HS-27A (cell line): ENCODE measurements around the gene DYSF.

Experiments used
- DNase-seq: peaks from one replicate; pipeline ENCODE4 v3.0.0-alpha.2; 2012; ENCODE audit warnings: low read depth, missing footprints

The DYSF gene

GRCh38 chr2:71693286-71694270 is 240.2 kb downstream of the DYSF start:
- no peak for DNase-seq

DNA sequence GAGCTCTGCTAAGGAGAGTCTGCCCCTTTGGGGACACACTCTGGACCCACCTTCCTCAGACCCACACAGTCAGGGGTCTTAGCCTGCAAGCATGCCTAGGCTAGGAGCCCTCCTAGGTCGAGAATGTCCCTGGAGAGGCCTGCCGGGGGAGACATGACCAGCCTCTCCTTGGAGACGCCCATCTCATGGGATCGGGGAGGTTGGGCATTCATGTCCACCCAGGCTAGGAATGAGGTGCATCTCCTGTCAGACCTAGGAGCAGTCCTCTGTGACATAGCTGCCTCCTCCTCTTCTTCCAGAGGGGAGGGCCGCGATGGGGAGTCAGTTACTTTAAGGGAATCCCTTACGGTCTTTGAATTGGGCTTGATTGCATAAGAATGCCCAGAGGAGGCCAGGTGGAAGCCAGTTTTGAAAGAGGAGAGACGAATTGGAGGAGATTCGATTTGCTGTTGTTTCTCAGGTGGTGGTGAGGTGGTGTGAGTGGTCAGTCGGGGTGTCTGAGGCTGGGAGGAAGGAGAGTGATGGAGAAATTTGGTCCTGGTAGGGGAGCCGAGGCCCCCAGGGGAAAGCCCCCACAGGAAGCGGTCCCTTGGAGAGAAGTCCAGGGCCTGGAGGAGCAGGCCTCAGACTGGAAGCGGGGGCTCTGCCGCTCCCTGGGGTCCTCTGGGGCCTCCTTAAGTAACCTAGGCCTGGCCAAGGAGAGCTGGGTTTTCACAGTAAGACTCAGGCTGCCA is 241.3 kb downstream of the DYSF start:
- no peak for DNase-seq

DNA sequence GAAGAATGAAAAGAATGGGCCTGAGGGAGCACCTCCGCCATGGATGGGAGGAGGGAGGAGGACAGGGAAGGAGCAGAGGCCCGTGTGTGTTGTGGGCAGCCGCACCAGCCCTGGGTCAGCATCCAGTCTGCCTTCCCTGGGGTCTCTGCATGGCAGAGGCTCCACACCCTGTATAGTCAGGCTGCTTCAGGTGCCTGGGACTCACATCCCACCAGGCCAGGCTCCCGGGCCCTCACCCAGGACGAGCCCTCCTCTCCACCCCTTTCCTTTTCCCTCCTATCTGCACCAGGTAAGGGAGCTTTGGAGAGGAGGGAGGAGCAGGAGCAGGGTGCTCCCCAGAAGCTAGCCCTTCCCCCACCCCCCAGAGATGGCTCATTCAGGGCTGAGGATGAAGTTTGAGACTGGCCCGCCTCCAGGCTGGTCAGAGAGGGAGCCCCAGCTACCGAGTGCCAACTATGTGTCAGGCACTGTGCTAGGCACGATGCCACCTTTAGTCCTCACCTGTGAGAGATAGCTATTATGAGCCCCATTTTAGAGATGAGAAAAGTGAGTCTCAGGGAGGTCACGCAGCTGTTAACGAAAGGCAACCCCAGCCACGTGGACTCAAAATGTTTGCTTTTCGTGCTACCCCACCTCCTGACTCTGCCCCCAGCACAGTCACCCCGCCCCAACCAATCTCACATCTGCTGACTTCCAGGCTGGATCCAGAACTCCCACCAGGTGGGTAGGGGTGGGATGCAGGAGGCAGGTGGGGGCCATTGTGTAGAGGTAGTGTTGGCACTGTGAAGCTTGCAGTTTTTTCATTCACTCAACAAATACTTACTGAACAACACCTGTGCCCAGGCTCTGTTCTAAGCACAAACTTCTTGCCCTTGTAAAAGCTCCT is 242.1 kb downstream of the DYSF start:
- no peak for DNase-seq

- DNase-seq, result no peak
Measured at GRCh38 chr2:71696381-71696780, 243.0 kb downstream of the DYSF start.

DNA sequence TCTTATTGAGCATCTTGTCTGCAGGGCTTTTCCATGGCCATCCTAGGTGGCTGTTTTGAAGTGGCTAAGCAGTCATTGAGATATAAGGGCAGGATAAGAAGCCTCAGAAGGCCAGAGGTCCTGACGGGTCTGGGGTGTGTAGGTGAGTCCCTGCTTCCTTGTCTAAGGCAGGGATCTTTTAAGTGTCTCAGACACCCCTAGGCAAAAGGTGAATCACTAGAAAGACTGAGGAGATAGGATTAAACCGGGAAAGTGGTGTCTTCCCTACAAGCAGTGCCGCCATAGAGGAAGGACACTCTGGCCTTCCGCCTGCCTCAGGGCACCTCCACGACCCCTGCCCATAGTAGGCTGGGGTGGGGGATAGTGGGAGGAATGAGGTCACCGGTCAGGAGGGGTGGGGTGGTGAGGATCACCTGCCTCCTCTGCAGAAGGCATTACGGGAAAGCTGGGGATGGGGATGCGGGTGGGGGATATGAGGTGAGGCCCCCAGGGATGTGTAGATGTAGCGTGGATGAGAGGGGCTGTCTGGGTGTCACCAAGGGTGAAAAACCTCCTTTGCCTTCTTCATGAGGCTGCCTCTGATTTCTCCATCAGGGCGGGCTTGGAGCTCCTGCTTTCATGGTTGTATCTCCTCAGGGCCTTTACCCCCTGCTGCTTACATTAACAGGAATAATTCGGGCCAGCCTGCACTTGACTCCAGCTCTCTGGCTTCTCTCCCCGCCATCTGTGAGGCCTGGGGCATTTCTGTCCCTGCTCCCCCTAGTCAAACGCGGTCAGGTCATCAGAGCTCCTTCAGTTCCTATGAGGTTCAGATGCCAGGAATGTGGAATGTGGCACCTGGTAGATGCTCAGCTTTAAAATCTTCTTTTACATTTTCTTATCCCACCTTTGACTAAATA is 244.0 kb downstream of the DYSF start:
- DNase-seq, result no peak

- DNase-seq, result no peak
Measured at GRCh38 chr2:71699428-71699827, 246.1 kb downstream of the DYSF start.

GRCh38 chr2:71700041-71700657 is 246.8 kb downstream of the DYSF start:
- no peak for DNase-seq

- DNase-seq, result no peak
Measured at GRCh38 chr2:71700658-71701397, 247.5 kb downstream of the DYSF start.

DNA sequence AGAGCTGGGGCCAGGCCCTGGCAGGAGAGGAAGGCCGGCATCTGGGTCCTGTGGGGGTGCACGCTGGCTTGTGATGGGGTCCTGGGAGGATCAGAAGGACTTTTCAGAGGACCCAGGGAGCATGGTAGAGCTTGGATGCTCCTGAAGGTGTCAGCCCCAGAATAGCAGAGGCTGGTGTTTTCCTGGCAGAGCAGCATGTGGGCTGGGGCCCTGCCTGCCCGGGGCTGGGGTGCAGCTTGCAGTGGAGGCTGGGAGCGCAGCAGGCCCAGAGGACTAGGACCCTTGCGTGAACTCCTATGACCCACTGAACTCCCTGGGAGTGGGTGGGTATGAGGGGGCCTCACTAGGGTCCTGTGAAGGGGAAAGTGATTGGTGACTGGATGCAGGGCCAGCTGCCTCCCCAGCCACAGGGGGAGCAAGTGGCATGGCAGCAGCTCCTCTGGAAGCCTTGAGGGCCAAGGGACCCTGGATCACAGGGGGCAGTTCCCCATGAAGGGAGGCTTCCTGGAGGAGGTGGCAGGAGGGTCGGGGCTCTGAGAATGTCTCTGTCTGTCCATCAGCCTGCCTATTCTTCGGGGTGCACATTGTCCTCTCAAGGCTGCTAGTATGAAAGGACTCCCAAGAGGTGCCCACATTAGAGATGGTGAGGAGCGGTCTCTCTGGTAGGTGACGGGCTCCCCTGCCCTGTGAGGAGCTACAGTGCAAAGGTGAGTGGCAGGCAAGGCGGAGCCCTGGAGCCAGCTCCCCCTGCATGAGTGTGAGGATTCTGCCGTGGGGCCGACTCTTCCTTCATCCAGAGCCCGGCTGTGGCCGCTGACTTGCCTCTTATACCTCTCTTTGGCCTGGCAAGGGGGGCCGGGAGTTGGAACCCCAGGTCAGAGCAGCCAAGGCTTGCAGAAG is 249.0 kb downstream of the DYSF start:
- no peak for DNase-seq

DNA sequence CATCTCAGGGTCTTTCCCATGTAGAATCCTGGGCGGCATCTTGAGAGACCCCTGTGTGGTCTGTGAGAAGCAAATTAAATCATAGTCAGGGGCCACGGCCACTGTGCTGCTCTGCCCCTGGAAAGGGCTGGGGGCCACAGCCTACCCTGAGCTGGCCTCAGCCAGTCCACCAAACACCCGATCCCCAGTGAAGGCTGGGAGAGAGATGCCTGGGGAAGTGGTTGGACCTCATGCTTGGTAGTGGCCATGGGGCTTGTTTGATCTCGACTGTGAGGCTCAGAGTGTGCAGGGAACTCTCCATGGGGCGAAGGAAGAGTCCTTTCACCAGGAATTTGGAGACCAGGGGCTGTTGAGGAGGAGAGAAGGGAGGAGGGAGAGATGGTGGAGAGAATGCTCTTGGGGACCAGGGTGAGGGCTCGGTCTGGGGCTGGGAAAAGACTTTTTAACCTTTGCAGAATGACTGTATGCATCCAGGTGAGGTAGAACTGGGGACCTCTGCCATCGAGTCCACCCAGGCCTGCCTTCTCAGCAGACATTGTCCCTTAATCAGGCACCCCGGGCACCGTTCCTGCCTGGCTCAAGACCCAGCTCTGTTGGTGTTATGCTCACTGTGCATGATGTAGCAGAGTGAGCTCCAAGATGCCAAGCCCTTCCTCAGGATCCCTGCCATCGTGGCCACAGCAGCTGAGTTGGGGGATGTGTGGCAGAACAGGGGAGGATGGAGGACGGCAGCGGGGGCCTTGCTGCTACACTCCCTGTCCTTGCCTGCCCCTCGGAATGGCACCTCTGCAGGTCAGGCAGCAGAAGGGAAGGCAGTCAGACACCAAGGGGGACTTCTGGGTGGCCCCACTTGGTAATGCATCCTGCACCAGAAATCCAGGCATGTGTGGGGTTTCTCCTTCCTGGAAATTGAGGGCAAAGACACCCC is 249.9 kb downstream of the DYSF start:
- no peak for DNase-seq

DNA sequence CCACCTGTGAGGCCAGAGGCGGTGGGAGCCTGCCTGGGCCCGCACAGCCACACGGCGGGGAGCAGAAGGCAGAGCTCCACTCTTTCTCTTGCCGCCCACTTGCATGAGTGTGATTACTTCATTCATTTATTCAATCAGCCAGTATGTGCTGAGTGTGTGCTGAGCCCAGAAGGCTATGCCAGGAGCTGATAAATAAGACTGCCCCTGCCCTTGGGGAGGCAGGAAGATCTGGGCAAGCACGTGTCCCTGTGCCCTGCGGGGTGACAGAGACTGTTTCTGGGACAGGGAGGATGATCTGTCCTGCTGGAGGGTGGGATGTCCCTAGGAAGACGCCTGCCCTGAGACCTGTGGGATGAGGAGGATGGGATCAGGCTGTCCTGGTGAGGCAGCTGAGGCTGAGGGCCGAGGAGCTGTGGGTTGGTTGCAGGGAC is 250.8 kb downstream of the DYSF start:
- DNase-seq, result no peak

- no peak for DNase-seq
Measured at GRCh38 chr2:71704688-71705087, 251.3 kb downstream of the DYSF start.

DNA sequence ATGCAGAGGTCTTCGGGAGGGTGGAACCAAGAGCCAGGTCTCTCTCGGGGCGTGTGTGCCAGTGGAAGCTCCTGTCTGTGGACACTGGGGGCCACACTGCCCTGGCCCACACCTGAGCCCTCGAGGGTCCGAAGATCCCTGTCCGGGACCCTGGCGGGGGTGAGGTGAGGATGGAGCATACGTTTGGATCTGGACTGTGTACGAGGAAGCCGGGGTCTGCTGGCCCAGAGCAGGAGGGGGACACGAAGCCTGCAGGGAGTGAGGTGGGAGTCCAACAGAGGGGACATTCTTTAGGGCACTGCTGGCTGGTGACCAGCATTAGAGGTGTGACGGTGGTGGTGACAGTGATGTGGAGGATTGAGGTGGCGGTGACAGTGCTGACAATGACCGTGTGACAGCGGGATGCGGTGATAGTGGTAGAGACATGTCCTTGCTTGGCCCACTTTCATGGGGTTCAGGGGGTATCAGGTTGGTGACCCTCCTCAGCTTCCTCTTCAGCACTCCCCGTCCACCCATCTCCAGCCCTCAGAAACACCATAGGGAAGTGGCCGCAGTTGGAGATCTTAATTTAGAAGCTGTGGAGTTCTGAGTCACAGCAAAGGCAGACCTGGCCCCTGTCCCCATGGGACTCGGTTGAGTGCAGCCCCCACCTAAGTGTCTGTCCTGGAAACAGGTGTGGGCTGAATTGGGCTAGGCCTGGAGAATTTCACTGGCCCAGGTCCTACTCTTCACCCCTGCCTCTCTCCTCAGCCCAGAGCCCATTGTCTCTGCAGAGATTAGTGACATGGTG is 252.0 kb downstream of the DYSF start:
- DNase-seq, result no peak

DNA sequence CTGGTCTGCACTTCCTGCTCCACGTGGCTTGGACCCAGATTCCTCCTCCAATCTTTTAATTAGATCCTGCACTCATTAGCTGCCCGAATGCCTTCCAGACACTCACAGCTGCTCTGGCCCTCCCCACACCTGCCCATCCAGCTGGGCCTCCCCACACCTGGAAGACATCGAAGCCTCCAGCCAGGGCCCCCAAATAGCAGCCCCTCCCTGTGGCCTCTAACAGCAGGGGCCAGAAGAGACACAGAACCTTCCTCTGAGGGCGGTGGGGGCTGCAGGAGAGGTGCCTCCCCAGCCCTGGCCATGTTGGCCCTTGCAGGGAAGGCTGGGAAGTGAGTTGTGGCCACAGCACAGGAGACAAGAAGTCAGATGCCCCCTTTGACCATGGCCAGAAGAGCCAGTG is 252.8 kb downstream of the DYSF start:
- DNase-seq, result no peak

- DNase-seq, result no peak
Measured at GRCh38 chr2:71706836-71707235, 253.5 kb downstream of the DYSF start.

- DNase-seq, result no peak
Measured at GRCh38 chr2:71710367-71711132, 257.2 kb downstream of the DYSF start.
